GM10248 (cell line): ENCODE data around the gene SMIM41.

Experiments
- CTCF ChIA-PET: fragments of 300-600 bp; sonication (Branson Sonifier 250); formaldehyde crosslinking; extraction: SDS; loops from one replicate; lab custom pipeline; 2021; ENCODE audit warnings: antibody characterized with exemption; lab: Yijun Ruan, JAX
- POLR2A ChIA-PET: fragments of 350-650 bp; sonication (Branson Sonifier 250); formaldehyde crosslinking; extraction: SDS; loops from one replicate; lab custom pipeline; 2020; ENCODE audit warnings: antibody characterized with exemption; lab: Yijun Ruan, JAX
- DNase-seq: peaks from one replicate; pipeline ENCODE4 v3.0.0; 2012; ENCODE audit errors: extremely low spot score
- TF ChIP-seq, protein P1 (sequence below): IDR thresholded peaks from 2 replicates; pipeline ENCODE4 v1.5.1; 2012; ENCODE audit warnings: mild to moderate bottlenecking, low read depth; ENCODE audit errors: extremely low read depth, missing control alignments, control extremely low read depth

SMIM41 gene

GRCh38 chr12:52156757-52157565 is 77.5 kb downstream of the SMIM41 start:
- TF ChIP-seq, protein P1, sequence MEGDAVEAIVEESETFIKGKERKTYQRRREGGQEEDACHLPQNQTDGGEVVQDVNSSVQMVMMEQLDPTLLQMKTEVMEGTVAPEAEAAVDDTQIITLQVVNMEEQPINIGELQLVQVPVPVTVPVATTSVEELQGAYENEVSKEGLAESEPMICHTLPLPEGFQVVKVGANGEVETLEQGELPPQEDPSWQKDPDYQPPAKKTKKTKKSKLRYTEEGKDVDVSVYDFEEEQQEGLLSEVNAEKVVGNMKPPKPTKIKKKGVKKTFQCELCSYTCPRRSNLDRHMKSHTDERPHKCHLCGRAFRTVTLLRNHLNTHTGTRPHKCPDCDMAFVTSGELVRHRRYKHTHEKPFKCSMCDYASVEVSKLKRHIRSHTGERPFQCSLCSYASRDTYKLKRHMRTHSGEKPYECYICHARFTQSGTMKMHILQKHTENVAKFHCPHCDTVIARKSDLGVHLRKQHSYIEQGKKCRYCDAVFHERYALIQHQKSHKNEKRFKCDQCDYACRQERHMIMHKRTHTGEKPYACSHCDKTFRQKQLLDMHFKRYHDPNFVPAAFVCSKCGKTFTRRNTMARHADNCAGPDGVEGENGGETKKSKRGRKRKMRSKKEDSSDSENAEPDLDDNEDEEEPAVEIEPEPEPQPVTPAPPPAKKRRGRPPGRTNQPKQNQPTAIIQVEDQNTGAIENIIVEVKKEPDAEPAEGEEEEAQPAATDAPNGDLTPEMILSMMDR = peak; percentile 98
- ChIA-PET POLR2A (no interaction called here), CTCF (interaction anchor here (0.6 to 6.5 kb wide), 30 partner anchors 8 to 823 kb away, joined by 3 to 48 read pairs (median 4); no protein-coding TSS in a partner anchor)
- peak; percentile 78 for DNase-seq

- TF ChIP-seq, protein P1 = no peak
- CTCF ChIA-PET = interaction anchor here (0.8 to 6.5 kb wide), 25 partner anchors 8 to 823 kb away, joined by 3 to 48 read pairs (median 4); no protein-coding TSS in a partner anchor
- POLR2A ChIA-PET = no interaction called here
- DNase-seq = no peak
These were observed 78.2 kb downstream of the SMIM41 start for GRCh38 chr12:52157566-52158150.
